Kasumi-1 (cell line): ENCODE measurements around the gene C20orf96.
"Not testable (repeated sequence)": the region's sequence is repeated elsewhere in the genome, so short reads cannot be mapped to it uniquely, and the experiment has no call there.

ENCODE experiments used
- DNase-seq, 2 experiments: peaks; one replicate each; lab custom pipeline; 2025; lab: John Stamatoyannopoulos, UW

The C20orf96 gene

GRCh38 chr20:237489-237888, 53.1 kb downstream of the C20orf96 start:
- peak; percentile 28 to 46 for DNase-seq

GRCh38 chr20:235891-236290, 54.7 kb downstream of the C20orf96 start:
- no peak for DNase-seq

DNA sequence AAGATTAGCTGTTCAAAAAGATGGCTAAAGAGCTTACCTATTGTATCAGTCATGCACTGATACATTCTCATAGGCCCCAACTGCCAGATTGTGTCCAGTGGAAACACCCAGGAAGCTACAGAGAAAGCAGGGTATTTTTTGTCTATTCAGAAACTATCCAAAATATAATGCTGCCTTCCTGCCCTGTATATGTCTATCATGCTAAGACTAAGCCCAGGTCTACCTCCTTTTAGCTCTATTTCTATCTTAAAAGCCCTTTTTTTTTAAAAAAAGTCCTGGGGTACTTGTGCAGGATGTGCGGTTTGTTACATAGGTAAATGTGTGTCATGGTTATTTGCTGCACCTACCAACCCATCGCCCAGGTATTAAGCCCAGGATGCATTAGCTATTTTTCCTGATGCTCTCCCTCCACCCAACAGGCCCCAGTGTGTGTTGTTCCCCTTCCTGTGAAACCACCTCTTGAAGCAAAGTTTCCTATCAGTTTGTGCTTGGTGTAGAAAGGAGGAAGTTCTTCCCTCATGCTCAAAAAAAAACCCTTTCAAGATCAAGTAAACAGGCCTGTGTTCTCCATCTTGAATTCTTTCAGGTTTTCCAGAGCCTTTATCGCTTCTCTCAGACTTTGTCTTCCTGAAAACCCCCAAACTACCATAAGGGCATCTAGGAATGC, 63.0 kb downstream of the C20orf96 start:
- peak; percentile 66 to 69 for DNase-seq

DNA sequence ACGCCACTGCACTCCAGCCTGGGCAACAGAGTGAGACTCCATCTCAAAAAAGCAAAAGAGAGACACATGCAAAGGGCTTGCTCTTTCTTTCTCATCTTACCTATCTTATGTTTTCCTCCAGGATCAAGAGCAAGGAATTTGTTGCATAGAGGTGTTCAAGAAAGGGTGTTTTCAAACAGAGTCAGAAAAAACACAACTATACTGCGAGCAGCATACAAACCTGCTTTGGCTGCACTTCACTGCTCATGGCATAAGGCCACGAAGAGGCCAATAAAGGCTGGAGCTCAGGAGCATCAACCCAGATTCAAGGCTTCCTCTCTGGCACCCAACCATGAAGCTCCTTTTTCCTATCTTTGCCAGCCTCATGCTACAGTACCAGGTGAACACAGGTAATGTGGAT, 63.6 kb downstream of the C20orf96 start, which contains the start of gene DEFB129:
Gene DEFB129, plus strand, starts transcription at position 301 of the 400 bp plus-strand sequence. Its CDS starts 31 bp downstream, at position 332.
- no peak for DNase-seq

GRCh38 chr20:225879-226278, 64.7 kb downstream of the C20orf96 start:
- DNase-seq = not testable (repeated sequence)

- no peak for DNase-seq
Observed at GRCh38 chr20:221258-221830, 69.2 kb downstream of the C20orf96 start.
